HCT116 (cell line): ENCODE measurements around the gene GLYR1.

Experiments used
- CTCF ChIP-seq, 3 experiments: fragments of 200-600 bp in 1 of 3; sonication (generic) in 1 of 3; IDR thresholded peaks in 2 of 3; conservative IDR thresholded peaks in 1 of 3; 2 replicates each; pipeline ENCODE4 v1.5.1; 2012 to 2017; ENCODE audit warnings: low read depth in 2 of 3, low read length in 2 of 3, antibody characterized with exemption in 1 of 3, borderline replicate concordance in 1 of 3, control low read depth in 1 of 3, mild to moderate bottlenecking in 1 of 3, mixed read lengths in 1 of 3, mixed run types in 1 of 3, moderate library complexity in 1 of 3; ENCODE audit not compliant: insufficient read depth in 1 of 3
- EZH2 ChIP-seq: fragments of 200-600 bp; sonication (generic); IDR thresholded peaks from 2 replicates; pipeline ENCODE4 v1.6.1; 2017; ENCODE audit warnings: antibody characterized with exemption, mixed run types
- POLR2A ChIP-seq: IDR thresholded peaks from 2 replicates; pipeline ENCODE4 v1.7.0; 2011; ENCODE audit warnings: borderline replicate concordance; ENCODE audit not compliant: insufficient read depth, insufficient read length; ENCODE audit errors: extremely low read depth
- POLR2AphosphoS5 ChIP-seq: IDR thresholded peaks from 2 replicates; pipeline ENCODE4 v1.6.1; 2011; ENCODE audit warnings: mild to moderate bottlenecking, low read depth, low read length, moderate library complexity
- SP1 ChIP-seq: IDR thresholded peaks from 2 replicates; pipeline ENCODE4 v1.6.1; 2012; ENCODE audit warnings: low read depth
- ZNF274 ChIP-seq: fragments of 200-500 bp; sonication (Bioruptor generic); IDR thresholded peaks from 2 replicates; pipeline ENCODE4 v1.6.1; 2014; ENCODE audit warnings: mild to moderate bottlenecking, low read depth, low read length, inconsistent platforms
- TF ChIP-seq, protein P1 (sequence below): IDR thresholded peaks from 2 replicates; pipeline ENCODE4 v1.6.1; 2012
- TF ChIP-seq, protein P2 (sequence below): IDR thresholded peaks from 2 replicates; pipeline ENCODE4 v1.6.1; 2012

GRCh38 chr16:4755687-4756086 lies 91.4 kb downstream of the GLYR1 start:
- TF ChIP-seq CTCF (IDR thresholded peaks at IDR 0.05 in 2 of 3, conservative IDR thresholded peaks at IDR 0.05 in 1 of 3; ENCODE audit: borderline replicate concordance in 1 of 3, insufficient read depth in 1 of 3, low read depth in 2 of 3, low read length in 2 of 3) (no peak), EZH2 (no peak), ZNF274 (no peak), SP1 (no peak), POLR2AphosphoS5 (no peak), POLR2A (no peak)
- TF ChIP-seq, protein P1, sequence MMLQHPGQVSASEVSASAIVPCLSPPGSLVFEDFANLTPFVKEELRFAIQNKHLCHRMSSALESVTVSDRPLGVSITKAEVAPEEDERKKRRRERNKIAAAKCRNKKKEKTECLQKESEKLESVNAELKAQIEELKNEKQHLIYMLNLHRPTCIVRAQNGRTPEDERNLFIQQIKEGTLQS: no peak
- TF ChIP-seq, protein P2, sequence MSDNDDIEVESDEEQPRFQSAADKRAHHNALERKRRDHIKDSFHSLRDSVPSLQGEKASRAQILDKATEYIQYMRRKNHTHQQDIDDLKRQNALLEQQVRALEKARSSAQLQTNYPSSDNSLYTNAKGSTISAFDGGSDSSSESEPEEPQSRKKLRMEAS: no peak
